Bronchial epithelial cell (primary cell): Measurements from ENCODE around the gene NRIP1. TPM values are rescaled to one million over a fixed set of nuclear protein-coding genes. Genes with fewer than 3 reads are reported as not detected.

Experiments
- DNase-seq: peaks from one replicate; pipeline ENCODE4 v3.0.0-alpha.2; 2010; ENCODE audit warnings: low read depth
- FAIRE-seq: peaks from 2 replicates; lab custom pipeline; 2011; peaks lifted over from hg19 to GRCh38; lab: Jason Lieb, UNC
- H3K27me3 ChIP-seq: 2 replicates; pipeline ENCODE4 v1.5.1; 2011; ENCODE audit warnings: low read length; ENCODE audit not compliant: control insufficient read depth, insufficient read depth
- H3K36me3 ChIP-seq: 2 replicates; pipeline ENCODE4 v1.5.1; 2011; ENCODE audit warnings: low read length; ENCODE audit not compliant: control insufficient read depth, insufficient read depth
- H3K4me3 ChIP-seq: 2 replicates; pipeline ENCODE4 v1.5.1; 2011; ENCODE audit warnings: mild to moderate bottlenecking, low read depth, low read length, control low read depth
- total RNA-seq: library from RNA; depleted of rRNA; stranded (reverse); fragments of >200 nt; gene quantifications from 2 replicates; pipeline ENCODE4 v1.2.1, GENCODE V29; 2014
- TF ChIP-seq, protein P1 (sequence below): IDR thresholded peaks from 2 replicates; pipeline ENCODE4 v1.5.1; 2011; ENCODE audit warnings: mild to moderate bottlenecking, moderate library complexity, low read length, control low read depth, inconsistent platforms; ENCODE audit not compliant: insufficient read depth, severe bottlenecking

The NRIP1 gene
- total RNA-seq, 1 donor from 2014 or later, result 64.0 TPM

DNA sequence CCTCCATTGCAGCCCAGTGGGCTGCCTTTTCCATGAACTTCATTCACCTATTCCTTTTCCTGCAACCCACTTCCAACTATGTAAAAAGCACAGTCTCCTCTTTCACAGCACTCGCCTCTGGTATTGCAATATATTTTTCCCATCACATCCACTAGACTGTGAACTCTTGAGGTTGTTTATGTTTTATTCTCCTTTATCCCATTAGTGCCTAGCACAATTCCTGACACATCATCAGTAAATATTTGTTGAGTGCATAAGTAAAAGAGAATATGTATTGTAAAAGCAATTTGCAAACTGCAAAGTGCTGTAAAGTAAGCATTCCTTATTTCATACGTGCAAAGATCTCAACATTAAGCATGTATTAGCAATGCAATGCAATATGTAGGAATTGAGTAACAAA, 27.9 kb upstream of the NRIP1 start:
- no peak for DNase-seq
- Histone ChIP-seq H3K27me3 (no peaks in the 10 kb centered on the region), H3K36me3 (no peaks in the 10 kb centered on the region), H3K4me3 (no peak overlapping the region)
- TF ChIP-seq, protein P1, sequence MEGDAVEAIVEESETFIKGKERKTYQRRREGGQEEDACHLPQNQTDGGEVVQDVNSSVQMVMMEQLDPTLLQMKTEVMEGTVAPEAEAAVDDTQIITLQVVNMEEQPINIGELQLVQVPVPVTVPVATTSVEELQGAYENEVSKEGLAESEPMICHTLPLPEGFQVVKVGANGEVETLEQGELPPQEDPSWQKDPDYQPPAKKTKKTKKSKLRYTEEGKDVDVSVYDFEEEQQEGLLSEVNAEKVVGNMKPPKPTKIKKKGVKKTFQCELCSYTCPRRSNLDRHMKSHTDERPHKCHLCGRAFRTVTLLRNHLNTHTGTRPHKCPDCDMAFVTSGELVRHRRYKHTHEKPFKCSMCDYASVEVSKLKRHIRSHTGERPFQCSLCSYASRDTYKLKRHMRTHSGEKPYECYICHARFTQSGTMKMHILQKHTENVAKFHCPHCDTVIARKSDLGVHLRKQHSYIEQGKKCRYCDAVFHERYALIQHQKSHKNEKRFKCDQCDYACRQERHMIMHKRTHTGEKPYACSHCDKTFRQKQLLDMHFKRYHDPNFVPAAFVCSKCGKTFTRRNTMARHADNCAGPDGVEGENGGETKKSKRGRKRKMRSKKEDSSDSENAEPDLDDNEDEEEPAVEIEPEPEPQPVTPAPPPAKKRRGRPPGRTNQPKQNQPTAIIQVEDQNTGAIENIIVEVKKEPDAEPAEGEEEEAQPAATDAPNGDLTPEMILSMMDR, result no peak
- FAIRE-seq, result no peak

DNA sequence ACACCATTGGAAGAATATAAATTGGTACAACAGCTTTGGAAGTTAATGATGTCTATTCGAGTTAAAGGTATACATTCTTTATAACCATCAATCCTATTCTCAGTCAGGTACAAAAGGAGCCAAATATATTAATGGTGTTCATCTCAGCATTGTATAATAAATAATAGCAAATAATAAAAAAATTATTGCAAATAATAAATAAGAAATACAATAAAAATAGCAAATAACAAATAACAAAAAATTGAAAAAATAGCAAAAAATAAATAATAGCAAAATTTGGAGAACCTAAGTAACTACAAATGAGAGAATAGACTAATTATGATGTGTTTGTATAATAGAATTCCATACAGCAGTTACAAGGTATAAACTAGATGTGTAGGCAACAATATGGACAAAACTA, 25.6 kb upstream of the NRIP1 start:
- TF ChIP-seq, protein P1, result no peak
- Histone ChIP-seq H3K27me3 (no peaks in the 10 kb centered on the region), H3K4me3 (no peak overlapping the region), H3K36me3 (no peaks in the 10 kb centered on the region)
- FAIRE-seq, result no peak
- no peak for DNase-seq

DNA sequence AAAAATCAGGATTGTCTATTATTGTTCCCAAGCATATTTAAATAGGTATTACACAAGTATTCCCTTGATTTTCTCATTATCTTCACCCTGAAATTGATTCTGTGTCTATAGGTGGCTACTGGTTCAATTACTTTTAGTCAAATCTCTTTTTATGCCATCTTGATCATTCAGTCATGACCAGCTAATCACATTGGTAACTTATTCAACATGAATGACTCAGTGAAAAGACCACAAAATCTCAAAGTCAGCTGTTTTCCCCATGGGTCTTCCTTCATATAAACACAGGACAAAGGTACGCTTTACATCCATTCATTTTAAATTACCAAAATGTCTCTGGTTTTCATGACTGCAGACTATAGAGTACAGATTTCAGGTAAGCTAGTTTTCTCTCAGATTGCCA, 23.7 kb upstream of the NRIP1 start:
- TF ChIP-seq, protein P1, result no peak
- DNase-seq (no peak), FAIRE-seq (no peak)
- Histone ChIP-seq H3K36me3 (no peaks in the 10 kb centered on the region), H3K4me3 (no peak overlapping the region), H3K27me3 (no peaks in the 10 kb centered on the region)

DNA sequence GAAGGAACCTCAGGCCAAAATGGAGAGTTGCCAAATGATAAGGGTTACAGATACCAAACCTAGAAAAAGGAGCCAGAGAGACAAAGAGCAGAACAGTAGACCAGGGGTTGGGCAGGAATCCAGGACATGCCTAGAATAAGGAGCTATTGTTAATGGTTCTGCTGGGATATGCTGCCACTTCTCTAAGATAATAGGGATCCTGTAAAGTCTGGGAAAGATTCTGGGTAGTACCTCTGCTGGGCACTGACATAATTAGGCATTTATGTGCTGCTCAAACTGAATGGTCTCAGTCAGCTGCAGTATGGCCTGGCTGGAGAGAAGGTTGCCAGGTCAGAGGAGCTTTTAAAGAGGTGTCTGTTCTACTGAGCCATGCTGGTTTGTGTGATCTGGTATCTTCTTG, 19.9 kb upstream of the NRIP1 start:
- FAIRE-seq, result no peak
- DNase-seq, result no peak
- Histone ChIP-seq H3K27me3 (no peaks in the 10 kb centered on the region), H3K36me3 (no peaks in the 10 kb centered on the region), H3K4me3 (no peak overlapping the region)
- TF ChIP-seq, protein P1, result no peak

DNA sequence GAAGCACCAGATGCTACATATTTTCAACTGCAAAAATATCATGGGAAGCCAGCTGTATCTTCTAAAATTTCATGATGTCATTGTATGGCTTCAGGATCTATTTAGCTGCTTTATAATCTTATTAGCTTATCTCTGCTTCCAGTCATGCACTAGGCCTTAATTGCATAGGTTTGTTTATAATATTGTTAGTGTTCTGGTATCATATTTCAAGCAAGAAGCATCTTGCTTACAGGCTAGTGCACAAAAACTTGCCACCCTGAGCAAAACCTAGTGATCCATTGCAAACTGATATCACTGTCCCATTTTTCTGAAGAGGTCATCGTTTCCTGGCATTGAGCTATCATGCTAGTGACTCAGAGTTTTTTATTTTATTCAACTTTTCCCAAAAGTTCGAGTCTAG, 15.7 kb upstream of the NRIP1 start:
- Histone ChIP-seq H3K4me3 (no peak overlapping the region), H3K27me3 (no peaks in the 10 kb centered on the region), H3K36me3 (no peaks in the 10 kb centered on the region)
- FAIRE-seq (no peak), DNase-seq (no peak)
- TF ChIP-seq, protein P1, result no peak

DNA sequence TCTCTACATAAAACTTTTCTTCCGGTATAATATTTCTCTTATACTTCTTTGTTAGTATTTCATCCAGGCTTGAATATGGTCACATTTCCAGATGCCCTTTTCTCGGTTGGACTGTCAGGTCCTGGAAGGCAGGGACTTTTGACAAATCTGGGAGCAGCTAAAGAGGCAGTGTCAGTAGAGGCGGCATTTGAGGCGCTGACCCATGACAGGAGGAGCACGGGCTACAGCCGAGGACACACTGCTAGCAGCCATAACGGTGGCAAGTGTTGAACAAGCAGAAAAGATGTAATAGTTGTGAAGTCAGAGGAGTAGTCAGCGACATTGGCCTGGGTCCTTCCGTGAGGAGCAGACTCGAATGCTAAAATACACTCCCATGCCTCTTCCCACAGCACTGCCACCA, 14.5 kb upstream of the NRIP1 start:
- TF ChIP-seq, protein P1, result no peak
- H3K27me3 ChIP-seq, result no peaks in the 10 kb centered on the region
- DNase-seq (no peak), FAIRE-seq (no peak)
- H3K4me3 ChIP-seq, result no peak overlapping the region
- H3K36me3 ChIP-seq, result no peaks in the 10 kb centered on the region
